ENCODE data around the gene OXNAD1.

DNA sequence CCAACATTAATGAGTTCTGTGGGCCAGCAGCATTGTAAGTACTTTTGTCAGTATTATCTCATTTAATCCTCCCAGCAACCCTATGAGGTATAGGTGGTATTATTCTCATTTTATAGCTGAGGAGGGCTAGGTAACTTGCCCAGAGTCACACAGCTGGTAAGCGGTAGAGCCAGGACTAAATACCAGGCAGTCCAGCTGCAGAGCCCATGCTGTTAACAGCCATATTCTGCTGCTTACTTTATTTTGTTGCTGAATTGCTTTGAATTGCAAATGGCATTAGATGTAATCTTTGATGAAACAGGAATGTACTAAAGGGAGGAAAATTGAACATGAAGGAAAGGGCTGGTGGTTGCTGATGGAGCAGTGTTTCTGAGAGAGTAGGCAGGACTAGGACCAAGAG lies 19.6 kb downstream of the OXNAD1 start:
- TF ChIP-seq, protein P1, sequence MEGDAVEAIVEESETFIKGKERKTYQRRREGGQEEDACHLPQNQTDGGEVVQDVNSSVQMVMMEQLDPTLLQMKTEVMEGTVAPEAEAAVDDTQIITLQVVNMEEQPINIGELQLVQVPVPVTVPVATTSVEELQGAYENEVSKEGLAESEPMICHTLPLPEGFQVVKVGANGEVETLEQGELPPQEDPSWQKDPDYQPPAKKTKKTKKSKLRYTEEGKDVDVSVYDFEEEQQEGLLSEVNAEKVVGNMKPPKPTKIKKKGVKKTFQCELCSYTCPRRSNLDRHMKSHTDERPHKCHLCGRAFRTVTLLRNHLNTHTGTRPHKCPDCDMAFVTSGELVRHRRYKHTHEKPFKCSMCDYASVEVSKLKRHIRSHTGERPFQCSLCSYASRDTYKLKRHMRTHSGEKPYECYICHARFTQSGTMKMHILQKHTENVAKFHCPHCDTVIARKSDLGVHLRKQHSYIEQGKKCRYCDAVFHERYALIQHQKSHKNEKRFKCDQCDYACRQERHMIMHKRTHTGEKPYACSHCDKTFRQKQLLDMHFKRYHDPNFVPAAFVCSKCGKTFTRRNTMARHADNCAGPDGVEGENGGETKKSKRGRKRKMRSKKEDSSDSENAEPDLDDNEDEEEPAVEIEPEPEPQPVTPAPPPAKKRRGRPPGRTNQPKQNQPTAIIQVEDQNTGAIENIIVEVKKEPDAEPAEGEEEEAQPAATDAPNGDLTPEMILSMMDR (IDR thresholded peaks at IDR 0.05), result no peak
- TF ChIP-seq EP300 (IDR thresholded peaks at IDR 0.05), result no peak
